Caco-2 (cell line): Measurements from ENCODE around the gene CCDC136. TPM values are rescaled to one million over a fixed set of nuclear protein-coding genes. Genes with fewer than 3 reads are reported as not detected.

Experiments
- BruUV-seq: library from RNA; stranded (reverse); fragments of 400-500 nt; replicated peaks from 2 replicates; lab custom pipeline; 2021; lab: Mats Ljungman, UMichigan
- CTCF ChIA-PET: fragments of 300-600 bp; sonication (Branson Sonifier 250); formaldehyde crosslinking; loops from one replicate; lab custom pipeline; 2022; ENCODE audit warnings: antibody characterized with exemption; lab: Charles Lee
- POLR2A ChIA-PET: fragments of 300-600 bp; sonication (Branson Sonifier 250); formaldehyde crosslinking; loops from one replicate; lab custom pipeline; 2022; ENCODE audit warnings: antibody characterized with exemption; lab: Charles Lee
- DNase-seq, 2 experiments: peaks; one replicate each; pipeline versions ENCODE4 v3.0.0 to v3.0.0-alpha.2; 2020 to 2022
- H3K27me3 ChIP-seq: replicated peaks from 2 replicates; pipeline ENCODE4 v1.6.0; 2011; ENCODE audit warnings: low read length; ENCODE audit not compliant: control insufficient read depth, insufficient read depth
- H3K36me3 ChIP-seq: 2 replicates; pipeline ENCODE4 v1.5.1; 2011; ENCODE audit warnings: low read length; ENCODE audit not compliant: control insufficient read depth, insufficient read depth
- H3K4me1 ChIP-seq: fragments of 250-450 bp; sonication (Bioruptor Pico); 2 replicates; pipeline ENCODE4 v1.5.1; 2020; ENCODE audit warnings: mild to moderate bottlenecking
- H3K4me3 ChIP-seq: 2 replicates; pipeline ENCODE4 v1.5.1; 2011; ENCODE audit warnings: low read depth, mild to moderate bottlenecking, control low read depth, low read length
- H3K9me3 ChIP-seq: fragments of 250-450 bp; sonication (Bioruptor Pico); 2 replicates; pipeline ENCODE4 v1.5.1; 2020; ENCODE audit warnings: mild to moderate bottlenecking, moderate library complexity
- H3K27ac Mint-ChIP-seq: one replicate; pipeline ENCODE4 v1.8.0; 2022; ENCODE audit warnings: mixed read lengths; ENCODE audit not compliant: unreplicated experiment
- H3K27me3 Mint-ChIP-seq: one replicate; pipeline ENCODE4 v1.8.0; 2022; ENCODE audit warnings: mixed read lengths; ENCODE audit not compliant: insufficient read depth, unreplicated experiment
- H3K36me3 Mint-ChIP-seq: one replicate; pipeline ENCODE4 v1.8.0; 2022; ENCODE audit warnings: mild to moderate bottlenecking, mixed read lengths; ENCODE audit not compliant: insufficient read depth, unreplicated experiment
- H3K4me1 Mint-ChIP-seq: one replicate; pipeline ENCODE4 v1.8.0; 2022; ENCODE audit warnings: low read depth, mixed read lengths; ENCODE audit not compliant: unreplicated experiment
- H3K4me3 Mint-ChIP-seq: one replicate; pipeline ENCODE4 v1.8.0; 2022; ENCODE audit warnings: mild to moderate bottlenecking, moderate library complexity, mixed read lengths; ENCODE audit not compliant: unreplicated experiment
- H3K9me3 Mint-ChIP-seq: one replicate; pipeline ENCODE4 v1.8.0; 2022; ENCODE audit warnings: mixed read lengths; ENCODE audit not compliant: unreplicated experiment
- CTCF ChIP-seq, 2 experiments: fragments of 200-600 bp in 1 of 2; IDR thresholded peaks; 1 replicate in 1 of 2; 2 replicates in 1 of 2; pipeline versions ENCODE4 v1.5.1 to v1.8.0; 2011 to 2022; ENCODE audit warnings: antibody characterized with exemption in 1 of 2, control low read depth in 1 of 2, inconsistent platforms in 1 of 2, low read depth in 1 of 2, low read length in 1 of 2, mild to moderate bottlenecking in 1 of 2, moderate library complexity in 1 of 2; ENCODE audit not compliant: insufficient read depth in 1 of 2, severe bottlenecking in 1 of 2, unreplicated experiment in 1 of 2
- intact Hi-C: fragments of 100-400 bp; cut with micrococcal nuclease; formaldehyde crosslinking; loops from one replicate; pipeline ENCODE4 v1.10.0; 2022; ENCODE audit not compliant: unreplicated experiment
- total RNA-seq: library from RNA; stranded (reverse); gene quantifications from 2 replicates; pipeline ENCODE4 v1.2.3, GENCODE V29; 2022

Gene CCDC136
- total RNA-seq, 1 experiment from 2014 or later, result 10.2 TPM

- H3K4me1 Mint-ChIP-seq, result peaks cover 7% of the 10 kb centered on the region
- Histone ChIP-seq H3K27me3 (no peaks in the 10 kb centered on the region), H3K4me1 (peaks cover 14% of the 10 kb centered on the region; the same call in 1 of the 2 replicates), H3K4me3 (peak overlapping the region; percentile 57), H3K9me3 (no peaks in the 10 kb centered on the region), H3K36me3 (no peaks in the 10 kb centered on the region; the same call in none of the 2 replicates)
- intact Hi-C loops, result loop anchor here (1.0 kb wide), 1 partner anchor 12 kb away; no protein-coding TSS in a partner anchor
- DNase-seq, result no peak
- ChIA-PET CTCF (interaction anchor here (1.5 to 1.8 kb wide), 3 partner anchors 9 to 40 kb away, joined by 4 to 5 read pairs (median 5); no protein-coding TSS in a partner anchor), POLR2A (interaction anchor here (1.5 kb wide), 1 partner anchor 9 kb away, joined by 4 read pairs; no protein-coding TSS in a partner anchor)
- peaks cover 5% of the 10 kb centered on the region for H3K36me3 Mint-ChIP-seq
- BruUV-seq, result no TSS peak
- H3K27me3 Mint-ChIP-seq, result peaks cover 3% of the 10 kb centered on the region
- no peak overlapping the region for H3K27ac Mint-ChIP-seq
- TF ChIP-seq CTCF (IDR thresholded peaks at IDR 0.05; ENCODE audit: insufficient read depth in 1 of 2, low read depth in 1 of 2, low read length in 1 of 2, severe bottlenecking in 1 of 2, unreplicated experiment in 1 of 2), result no peak
- H3K4me3 Mint-ChIP-seq, result peak overlapping the region; percentile 79
- no peaks in the 10 kb centered on the region for H3K9me3 Mint-ChIP-seq
Observed at GRCh38 chr7:128868624-128869137, 76.9 kb downstream of the CCDC136 start.

- POLR2A ChIA-PET, result interaction anchor here (0.9 to 1.5 kb wide), 3 partner anchors 10 to 131 kb away, joined by 3 to 4 read pairs (median 3); no protein-coding TSS in a partner anchor
- no peak overlapping the region for H3K27ac Mint-ChIP-seq
Observed at GRCh38 chr7:128869138-128869943, 77.6 kb downstream of the CCDC136 start.

More at GRCh38 chr7:128869138-128869943, 77.6 kb downstream of the CCDC136 start:
- no peaks in the 10 kb centered on the region for H3K9me3 ChIP-seq
- H3K27me3 ChIP-seq, result no peaks in the 10 kb centered on the region
- H3K4me1 ChIP-seq, result peaks cover 12% of the 10 kb centered on the region; the same call in 1 of the 2 replicates
- Mint-ChIP-seq H3K27me3 (peaks cover 3% of the 10 kb centered on the region), H3K9me3 (no peaks in the 10 kb centered on the region), H3K36me3 (peaks cover 5% of the 10 kb centered on the region), H3K4me3 (peak overlapping the region; percentile 79), H3K4me1 (peaks cover 7% of the 10 kb centered on the region)
- CTCF ChIA-PET, result interaction anchor here (0.8 to 1.8 kb wide), 4 partner anchors 9 to 41 kb away, joined by 3 to 5 read pairs (median 4); no protein-coding TSS in a partner anchor
- intact Hi-C loops, result loop anchor here (1.0 kb wide), 1 partner anchor 11 kb away; no protein-coding TSS in a partner anchor
- peak overlapping the region; percentile 57 for H3K4me3 ChIP-seq
- no TSS peak for BruUV-seq
- DNase-seq, result peak; percentile 66 to 79
- no peaks in the 10 kb centered on the region; the same call in 1 of the 2 replicates for H3K36me3 ChIP-seq
- TF ChIP-seq CTCF (IDR thresholded peaks at IDR 0.05; ENCODE audit: insufficient read depth in 1 of 2, low read depth in 1 of 2, low read length in 1 of 2, severe bottlenecking in 1 of 2, unreplicated experiment in 1 of 2), result peak in 1 of 2 experiments; percentile 10
